ENCODE measurements around the gene FBXO21. TPM values are rescaled to one million over a fixed set of nuclear protein-coding genes. Genes with fewer than 3 reads are reported as not detected.

Gene FBXO21
- total RNA-seq, 2 experiments from 2014 or later: 21.5 to 26.0 TPM

GRCh38 chr12:117121441-117121840, 68.8 kb downstream of the FBXO21 start:
- intact Hi-C loops (cut with micrococcal nuclease): no loop called here
- H3K4me3 Mint-ChIP-seq: no peak overlapping the region
- TF ChIP-seq, protein P1, sequence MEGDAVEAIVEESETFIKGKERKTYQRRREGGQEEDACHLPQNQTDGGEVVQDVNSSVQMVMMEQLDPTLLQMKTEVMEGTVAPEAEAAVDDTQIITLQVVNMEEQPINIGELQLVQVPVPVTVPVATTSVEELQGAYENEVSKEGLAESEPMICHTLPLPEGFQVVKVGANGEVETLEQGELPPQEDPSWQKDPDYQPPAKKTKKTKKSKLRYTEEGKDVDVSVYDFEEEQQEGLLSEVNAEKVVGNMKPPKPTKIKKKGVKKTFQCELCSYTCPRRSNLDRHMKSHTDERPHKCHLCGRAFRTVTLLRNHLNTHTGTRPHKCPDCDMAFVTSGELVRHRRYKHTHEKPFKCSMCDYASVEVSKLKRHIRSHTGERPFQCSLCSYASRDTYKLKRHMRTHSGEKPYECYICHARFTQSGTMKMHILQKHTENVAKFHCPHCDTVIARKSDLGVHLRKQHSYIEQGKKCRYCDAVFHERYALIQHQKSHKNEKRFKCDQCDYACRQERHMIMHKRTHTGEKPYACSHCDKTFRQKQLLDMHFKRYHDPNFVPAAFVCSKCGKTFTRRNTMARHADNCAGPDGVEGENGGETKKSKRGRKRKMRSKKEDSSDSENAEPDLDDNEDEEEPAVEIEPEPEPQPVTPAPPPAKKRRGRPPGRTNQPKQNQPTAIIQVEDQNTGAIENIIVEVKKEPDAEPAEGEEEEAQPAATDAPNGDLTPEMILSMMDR (IDR thresholded peaks at IDR 0.05): no peak
- peaks cover 11% of the 10 kb centered on the region for H3K4me1 Mint-ChIP-seq (ENCODE audit: low read depth)
- ChIA-PET POLR2A (no interaction called here), CTCF (interaction anchor here (1.5 to 2.8 kb wide), 3 partner anchors 9 to 102 kb away, joined by 6 to 40 read pairs (median 7); no protein-coding TSS in a partner anchor)
- no peaks in the 10 kb centered on the region for H3K36me3 Mint-ChIP-seq (ENCODE audit: low read depth)
- H3K27ac Mint-ChIP-seq: no peak overlapping the region
- H3K9me3 Mint-ChIP-seq: no peaks in the 10 kb centered on the region
- H3K27me3 Mint-ChIP-seq: no peaks in the 10 kb centered on the region
- ATAC-seq (no peak), DNase-seq (no peak)

DNA sequence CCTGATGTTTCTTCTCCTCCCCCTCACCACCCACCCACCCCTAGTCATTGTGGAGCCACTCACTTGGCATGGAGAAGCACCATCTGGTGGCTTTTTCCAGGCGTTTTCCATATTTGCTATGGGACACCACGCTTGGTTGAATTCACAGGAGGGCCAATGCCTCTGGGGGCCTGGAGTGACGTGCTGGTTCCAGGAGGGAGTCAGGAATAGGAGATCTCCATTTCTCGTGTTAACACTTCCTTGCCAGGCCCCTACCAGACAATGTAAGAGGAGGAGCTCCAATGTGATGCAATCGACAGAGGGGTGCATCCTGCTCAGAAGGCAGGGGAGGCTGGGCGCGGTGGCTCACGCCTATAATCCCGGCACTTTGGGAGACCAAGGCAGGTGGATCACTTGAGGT, 69.5 kb downstream of the FBXO21 start:
- DNase-seq: no peak
- H3K36me3 Mint-ChIP-seq (ENCODE audit: low read depth): no peaks in the 10 kb centered on the region
- ATAC-seq: no peak
- H3K4me1 Mint-ChIP-seq (ENCODE audit: low read depth): peaks cover 10% of the 10 kb centered on the region
- H3K27me3 Mint-ChIP-seq: no peaks in the 10 kb centered on the region
- no peaks in the 10 kb centered on the region for H3K9me3 Mint-ChIP-seq
- TF ChIP-seq, protein P1 (IDR thresholded peaks at IDR 0.05): no peak
- CTCF ChIA-PET: interaction anchor here (0.8 to 3.2 kb wide), 22 partner anchors 10 to 783 kb away, joined by 3 to 80 read pairs (median 4); no protein-coding TSS in a partner anchor
- POLR2A ChIA-PET: interaction anchor here (1.4 kb wide), 1 partner anchor 10 kb away, joined by 4 read pairs; no protein-coding TSS in a partner anchor
- H3K4me3 Mint-ChIP-seq: no peak overlapping the region
- no peak overlapping the region for H3K27ac Mint-ChIP-seq
- intact Hi-C loops (cut with micrococcal nuclease): no loop called here

DNA sequence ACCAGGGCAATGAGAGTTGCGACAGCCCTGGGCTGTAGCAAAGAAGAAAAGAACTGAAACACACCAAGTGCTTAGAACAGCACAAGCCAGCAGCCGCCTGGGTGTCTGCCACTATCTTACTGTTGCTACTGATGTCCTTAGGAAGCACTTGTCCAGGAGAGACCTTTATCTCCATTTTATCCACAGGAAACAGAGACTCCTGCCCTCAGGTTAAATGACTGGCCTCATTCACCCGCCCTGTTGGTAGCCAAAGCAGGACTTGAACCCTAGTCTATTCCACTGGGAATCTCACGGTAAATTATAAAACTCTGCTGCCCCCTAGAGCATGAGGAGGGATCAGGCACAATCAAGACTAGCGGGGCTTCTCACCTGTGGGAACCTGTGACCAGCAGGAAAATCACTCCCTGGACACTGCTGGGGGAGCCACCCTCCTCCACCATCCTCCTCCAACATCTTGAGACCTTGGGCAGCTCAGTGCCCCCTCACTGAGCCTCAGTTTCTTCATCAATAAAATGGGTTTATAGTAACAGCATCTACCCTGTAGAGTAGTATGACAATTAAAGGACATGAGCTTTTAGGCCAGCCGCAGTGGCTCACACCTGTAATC, 70.6 kb downstream of the FBXO21 start:
- no peak overlapping the region for H3K4me3 Mint-ChIP-seq
- no peaks in the 10 kb centered on the region for H3K36me3 Mint-ChIP-seq (ENCODE audit: low read depth)
- CTCF ChIA-PET: interaction anchor here (0.7 to 3.2 kb wide), 39 partner anchors 10 to 781 kb away, joined by 3 to 80 read pairs (median 4); no protein-coding TSS in a partner anchor
- no peaks in the 10 kb centered on the region for H3K4me1 Mint-ChIP-seq (ENCODE audit: low read depth)
- H3K9me3 Mint-ChIP-seq: no peaks in the 10 kb centered on the region
- H3K27ac Mint-ChIP-seq: no peak overlapping the region
- DNase-seq (peak; percentile 47), ATAC-seq (peak; percentile 74)
- no peaks in the 10 kb centered on the region for H3K27me3 Mint-ChIP-seq
- POLR2A ChIA-PET: interaction anchor here (0.7 to 1.6 kb wide), 3 partner anchors 10 to 94 kb away, joined by 3 to 4 read pairs (median 3); no protein-coding TSS in a partner anchor
- intact Hi-C loops (cut with micrococcal nuclease): loop anchor here (5.0 kb wide), 1 partner anchor 92 kb away; no protein-coding TSS in a partner anchor
- TF ChIP-seq, protein P1 (IDR thresholded peaks at IDR 0.05): peak; percentile 94

- ATAC-seq: no peak
- intact Hi-C loops (cut with micrococcal nuclease): loop anchor here (5.0 kb wide), 1 partner anchor 92 kb away; no protein-coding TSS in a partner anchor
Measured at GRCh38 chr12:117118838-117119591, 71.3 kb downstream of the FBXO21 start.

More at GRCh38 chr12:117118838-117119591, 71.3 kb downstream of the FBXO21 start:
- TF ChIP-seq, protein P1 (IDR thresholded peaks at IDR 0.05): no peak
- Mint-ChIP-seq H3K36me3 (ENCODE audit: low read depth) (no peaks in the 10 kb centered on the region), H3K4me1 (ENCODE audit: low read depth) (no peaks in the 10 kb centered on the region), H3K9me3 (no peaks in the 10 kb centered on the region), H3K4me3 (no peak overlapping the region), H3K27ac (no peak overlapping the region), H3K27me3 (no peaks in the 10 kb centered on the region)
- DNase-seq: no peak
- CTCF ChIA-PET: interaction anchor here (0.7 to 3.2 kb wide), 22 partner anchors 10 to 418 kb away, joined by 3 to 80 read pairs (median 5); no protein-coding TSS in a partner anchor
- POLR2A ChIA-PET: interaction anchor here (0.7 to 1.6 kb wide), 2 partner anchors 9 to 93 kb away, joined by 3 read pairs; no protein-coding TSS in a partner anchor
